HG03457 (cell line): ENCODE results near the gene TTC39B.
A peak's percentile ranks its signal among the peaks of the same experiment; 100 is the strongest.

Experiments used
- ATAC-seq: cut with Tn5 transposase; IDR thresholded peaks from one replicate; pipeline ENCODE4 v1.9.1; 2021; ENCODE audit warnings: moderate number of reproducible peaks; ENCODE audit not compliant: unreplicated experiment

The TTC39B gene

DNA sequence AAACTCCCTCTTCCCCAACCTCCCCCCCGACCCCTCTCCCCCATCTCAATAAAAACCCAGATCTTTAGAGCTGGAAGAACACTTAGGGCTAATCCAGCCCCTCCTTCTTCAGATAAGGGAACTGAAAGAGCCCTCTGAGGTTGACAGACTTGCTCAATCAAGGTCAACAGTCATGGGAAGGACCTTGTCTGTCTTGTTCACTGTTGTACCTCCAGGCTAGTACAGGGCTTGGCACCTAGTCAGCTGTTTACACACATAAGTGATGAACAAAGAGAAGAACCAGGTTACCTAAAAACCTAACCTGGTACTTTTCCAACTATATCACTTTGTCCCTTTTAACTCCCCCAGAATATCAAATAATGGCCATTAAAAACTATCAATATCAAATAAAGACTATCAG, 2.4 kb downstream of the TTC39B start:
- ATAC-seq, result peak; percentile 39

DNA sequence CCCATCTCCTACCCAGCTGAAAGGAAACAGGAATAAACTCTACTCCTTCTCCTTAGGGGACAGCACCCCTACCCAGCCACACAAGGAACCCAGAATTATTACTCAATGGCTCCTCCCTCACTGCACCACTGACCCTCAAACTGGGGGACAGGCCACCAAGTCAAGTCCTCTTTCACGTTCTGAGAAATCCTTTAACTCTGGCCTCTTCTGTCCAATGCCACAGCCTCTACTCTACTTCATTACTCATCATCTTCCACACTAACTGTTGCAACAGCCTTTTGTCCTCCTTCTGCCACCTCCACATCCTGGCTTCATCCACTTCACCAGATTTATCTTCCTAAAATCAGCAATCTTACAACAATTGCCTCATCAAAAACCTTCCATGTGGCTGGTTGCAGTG, 6.8 kb downstream of the TTC39B start:
- ATAC-seq, result no peak

DNA sequence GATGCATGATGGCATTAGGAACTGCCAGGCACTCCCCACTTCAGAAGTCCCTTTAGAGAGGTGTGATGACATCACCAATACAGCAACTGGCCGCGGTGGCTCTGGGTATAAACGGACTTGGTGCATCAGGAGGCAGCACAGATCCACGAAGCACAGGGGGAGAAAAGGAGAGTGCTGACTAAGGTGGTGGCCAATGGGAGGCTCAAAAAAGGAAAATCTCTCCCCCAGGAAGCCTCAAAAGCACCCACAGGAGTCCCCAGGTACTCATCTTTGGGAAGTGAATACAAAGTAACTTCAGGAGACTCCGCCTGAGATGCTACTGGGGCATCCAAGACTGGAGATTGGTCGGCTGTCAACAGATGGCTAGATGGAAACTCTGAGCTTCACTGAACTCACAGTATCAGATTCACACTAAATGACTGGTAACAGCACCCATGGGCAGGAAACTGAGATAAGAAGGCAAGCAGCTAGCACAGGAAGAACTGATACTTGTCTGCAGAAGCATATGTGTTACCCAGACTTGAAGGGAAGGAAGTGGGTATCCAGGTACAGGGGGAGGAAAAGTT, 7.6 kb downstream of the TTC39B start:
- peak; percentile 78 for ATAC-seq

DNA sequence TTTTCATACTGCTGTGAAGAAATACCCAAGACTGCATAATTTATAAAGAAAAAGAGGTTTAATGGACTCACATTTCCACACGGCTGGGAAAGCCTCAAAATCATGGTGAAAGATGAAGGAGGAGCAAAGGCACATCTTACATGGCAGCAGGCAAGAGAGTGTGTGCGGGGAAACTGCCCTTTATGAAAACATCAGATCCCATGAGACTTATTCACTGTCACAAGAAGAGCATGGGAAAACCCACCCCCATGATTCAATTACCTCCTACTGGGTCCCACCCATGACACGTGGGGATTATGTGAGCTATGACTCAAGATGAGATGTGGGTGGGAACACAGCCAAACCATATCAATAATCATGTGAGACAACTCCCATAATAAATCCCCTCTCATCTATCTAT, 8.7 kb downstream of the TTC39B start:
- no peak for ATAC-seq

DNA sequence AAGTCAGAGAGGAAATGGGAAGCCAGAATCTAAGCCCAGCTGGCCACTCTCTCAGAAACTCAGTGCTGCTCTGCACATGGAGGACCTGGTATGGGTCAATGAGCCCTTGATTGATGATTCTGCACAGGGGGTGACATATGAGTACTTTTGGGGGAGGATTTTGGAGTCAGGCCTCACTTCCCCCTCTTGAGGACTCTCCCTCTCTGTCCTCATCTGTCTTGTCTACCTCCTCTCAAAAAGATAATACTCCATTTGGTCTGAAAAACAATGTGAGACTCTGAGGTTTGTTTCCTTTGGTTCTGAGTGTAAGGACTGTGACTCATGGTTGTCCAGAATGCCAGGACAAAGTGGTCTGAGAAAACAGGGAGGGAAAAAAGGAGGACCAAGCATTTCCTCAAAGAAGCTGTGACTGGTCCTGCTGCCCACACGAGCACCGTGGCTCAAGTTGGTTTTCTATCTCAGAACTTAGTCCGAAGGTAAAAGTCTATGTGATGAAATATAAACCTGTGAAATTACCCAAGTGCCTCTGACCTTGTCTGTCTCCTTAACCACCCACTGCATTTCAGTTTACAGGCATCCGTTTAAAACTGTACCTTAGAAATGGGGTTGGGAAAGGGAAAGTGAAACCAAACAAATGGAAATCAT, 11.1 kb downstream of the TTC39B start:
- peak; percentile 31 for ATAC-seq

DNA sequence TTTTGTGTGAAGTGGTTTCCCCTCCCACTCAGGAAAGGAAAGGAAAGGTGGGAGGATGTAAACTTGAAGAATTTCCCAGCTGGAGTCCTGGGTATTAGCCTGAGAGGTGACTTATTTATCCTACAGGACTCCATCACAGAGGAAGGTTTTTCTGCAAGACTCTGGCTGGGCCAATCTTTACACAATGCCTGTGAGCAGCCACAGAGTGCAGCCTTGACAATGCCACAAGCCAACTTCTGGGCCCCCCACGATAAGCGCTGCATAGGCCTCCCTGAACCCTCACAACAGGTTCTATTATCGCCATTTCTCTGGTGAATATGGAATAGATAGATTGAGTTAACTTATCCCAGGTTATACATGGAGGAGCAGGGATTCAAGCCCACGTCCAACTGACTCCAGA, 12.4 kb downstream of the TTC39B start:
- no peak for ATAC-seq

DNA sequence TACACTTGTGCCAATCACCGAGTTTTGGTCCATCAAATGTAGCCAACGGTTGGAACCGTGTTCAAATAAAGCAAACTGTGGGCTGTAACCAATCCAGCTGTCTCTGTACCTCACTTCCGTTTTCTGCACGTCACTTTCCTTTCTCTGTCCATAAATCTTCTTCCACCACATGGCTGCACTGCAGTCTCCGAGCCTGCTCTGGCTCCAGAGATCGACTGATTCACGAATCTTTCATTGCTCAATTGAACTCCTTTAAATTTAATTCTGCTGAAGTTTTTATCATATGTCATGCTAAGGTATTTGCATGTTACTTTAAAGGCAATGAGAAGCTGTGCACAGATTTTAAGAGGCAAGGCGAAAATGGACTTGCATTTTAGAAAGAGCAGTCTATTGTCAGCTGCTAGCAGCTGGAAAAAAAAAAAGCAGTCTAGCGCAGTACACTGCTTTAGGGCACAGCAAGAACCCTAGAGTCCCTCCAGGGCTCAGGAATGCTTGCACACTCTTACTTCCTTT, 13.2 kb downstream of the TTC39B start:
- no peak for ATAC-seq

DNA sequence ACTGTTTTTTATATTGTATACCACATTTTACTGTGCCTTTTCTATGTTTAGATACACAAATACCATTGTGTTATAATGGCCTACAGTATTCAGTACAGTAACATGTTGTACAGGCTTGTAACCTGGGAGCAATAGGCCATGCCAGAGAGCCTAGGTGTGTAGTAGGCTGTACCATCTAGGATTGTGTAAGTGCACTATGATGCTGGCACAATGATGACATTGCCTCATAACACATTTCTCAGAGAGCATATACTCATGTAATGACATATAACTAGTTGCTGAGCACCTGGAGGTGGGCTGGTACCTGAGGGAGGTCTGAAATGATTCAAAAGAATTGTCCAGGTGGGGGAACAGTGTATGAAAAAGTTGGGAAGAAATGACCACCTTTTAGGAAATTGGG, 13.9 kb downstream of the TTC39B start:
- ATAC-seq, result no peak

DNA sequence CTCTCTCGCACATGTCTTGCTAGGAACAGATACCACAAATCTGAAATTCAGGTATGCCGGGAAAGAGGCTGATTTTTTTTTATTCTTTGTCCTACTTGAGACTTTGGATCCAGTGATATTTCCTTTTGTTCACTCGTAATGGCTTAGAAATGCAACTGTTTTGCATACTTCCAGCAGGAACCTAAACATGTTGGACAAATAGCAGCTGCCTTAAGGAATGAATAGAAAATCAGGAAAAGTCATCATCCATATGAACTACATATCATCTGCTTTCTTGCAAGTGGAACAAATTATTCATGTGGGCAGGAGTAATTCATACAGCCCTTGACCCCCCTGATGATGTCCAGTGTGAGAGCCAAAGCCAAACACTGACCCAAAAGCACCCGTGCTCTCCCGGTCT, 17.4 kb downstream of the TTC39B start:
- ATAC-seq, result no peak

DNA sequence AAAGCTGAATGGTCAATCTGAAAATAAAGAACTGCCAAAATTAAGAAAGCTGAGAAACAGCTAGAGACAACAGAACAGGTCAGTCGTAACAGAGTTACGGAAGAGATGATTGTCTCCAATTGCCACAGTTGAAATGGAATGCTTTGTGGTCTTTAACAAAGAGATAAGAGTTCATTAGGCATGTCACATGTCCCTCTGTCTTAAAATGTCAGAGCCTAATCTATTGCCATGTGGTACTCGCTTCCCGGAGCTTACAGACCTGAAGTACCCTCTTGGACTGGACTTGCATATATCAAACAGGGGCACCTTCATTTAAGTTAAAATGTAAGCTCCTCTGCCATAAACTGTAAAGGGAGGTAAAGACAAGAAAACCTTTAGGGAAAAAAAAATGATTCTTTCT, 19.7 kb downstream of the TTC39B start:
- no peak for ATAC-seq

DNA sequence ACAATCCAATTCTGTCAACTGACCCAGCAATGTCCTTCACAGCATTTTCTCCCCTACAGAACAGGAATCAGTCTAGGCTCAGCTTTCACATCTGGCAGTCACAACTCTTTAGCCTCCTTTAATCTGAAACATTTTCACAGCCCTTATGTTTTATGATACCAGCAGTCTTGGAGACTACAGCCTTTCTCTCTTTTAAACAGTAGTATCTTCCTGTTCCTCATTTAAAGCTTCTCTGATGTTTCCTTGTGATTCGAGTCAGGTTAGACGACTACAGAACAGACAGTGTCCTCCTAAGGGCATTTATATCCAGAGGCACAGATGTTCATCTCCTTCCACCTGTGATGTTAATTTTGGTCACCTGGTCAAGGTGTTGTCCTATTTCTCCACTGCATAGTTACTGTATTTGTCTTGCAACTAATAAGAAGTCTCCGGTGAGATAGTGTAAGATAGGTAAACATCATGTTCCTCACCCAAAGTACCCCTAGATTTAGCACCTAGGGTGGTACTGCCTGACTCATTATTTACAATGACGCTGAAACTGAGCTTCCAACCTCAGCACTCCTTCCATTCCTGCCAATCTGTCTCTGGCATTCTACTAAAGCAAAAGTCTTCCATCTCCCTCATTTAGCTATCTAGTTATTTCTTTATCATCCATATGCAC, 20.7 kb downstream of the TTC39B start:
- ATAC-seq, result no peak

DNA sequence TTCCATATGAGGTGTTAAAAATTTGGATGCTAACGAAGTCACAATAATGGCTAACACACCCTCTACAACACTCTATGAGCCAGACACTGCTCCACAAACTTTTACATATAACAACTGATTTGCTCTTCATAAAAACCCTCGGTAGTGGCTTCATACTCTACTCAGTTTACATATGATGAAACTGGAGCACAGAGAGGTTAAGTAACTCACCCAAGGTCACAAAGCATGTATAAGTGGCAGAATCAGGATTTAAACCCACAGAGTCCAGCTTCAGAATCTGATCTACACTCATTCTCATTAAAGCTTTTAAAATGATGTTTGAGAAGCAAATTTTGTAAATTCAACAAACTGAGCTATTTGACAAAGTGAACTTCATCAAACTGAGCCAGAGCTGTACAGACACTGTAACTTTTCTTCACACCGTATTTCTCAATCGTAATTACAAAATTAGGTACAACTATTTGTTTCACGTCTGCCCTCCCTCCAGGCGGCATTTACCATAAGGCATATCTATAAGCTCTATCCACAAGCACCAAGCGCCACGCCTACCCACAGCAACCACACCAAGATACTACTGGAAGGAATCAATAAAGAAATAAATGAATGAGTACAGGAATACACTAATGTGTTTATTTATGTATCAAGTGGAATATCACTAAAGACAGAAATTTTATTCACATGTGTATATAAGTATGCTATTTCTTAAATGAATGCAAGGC, 24.3 kb downstream of the TTC39B start:
- ATAC-seq, result no peak

DNA sequence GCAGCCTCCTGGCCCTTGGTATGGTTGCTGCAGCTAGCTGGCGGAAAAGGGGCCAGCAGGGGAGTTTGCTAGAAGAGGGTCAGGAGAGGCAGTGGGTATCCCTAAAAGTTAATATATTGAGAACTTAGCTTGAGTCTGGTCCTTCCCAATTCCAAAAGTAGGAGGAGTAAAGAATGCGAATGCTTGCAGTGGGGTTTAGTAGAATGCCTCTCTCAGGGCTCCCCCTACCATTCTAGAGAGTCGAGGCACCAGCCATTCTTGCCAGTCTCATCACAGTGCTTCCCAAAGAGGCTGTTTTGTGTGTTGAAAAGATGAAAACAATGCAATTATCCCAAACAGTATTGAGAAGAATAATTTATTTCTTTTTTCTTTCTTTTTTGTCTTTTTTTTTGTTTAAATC, 26.4 kb downstream of the TTC39B start:
- no peak for ATAC-seq

DNA sequence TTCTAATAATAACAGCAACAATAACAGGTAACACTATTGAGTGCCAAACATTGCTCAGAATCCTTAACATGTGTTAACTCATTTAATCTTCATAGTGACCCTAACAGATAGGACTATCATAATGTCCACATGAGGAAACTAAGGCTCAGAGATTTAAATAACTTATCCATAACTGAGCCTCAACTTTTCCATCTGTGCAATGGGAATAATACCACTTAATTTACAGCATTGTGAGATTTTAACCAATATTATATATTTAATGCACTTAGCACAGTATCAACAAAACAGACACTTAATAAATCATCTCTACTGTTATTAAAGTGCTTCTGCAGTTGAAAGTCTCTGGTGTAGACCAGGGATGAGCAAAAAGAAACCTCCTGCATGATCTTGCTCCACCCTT, 28.2 kb downstream of the TTC39B start:
- ATAC-seq, result no peak

DNA sequence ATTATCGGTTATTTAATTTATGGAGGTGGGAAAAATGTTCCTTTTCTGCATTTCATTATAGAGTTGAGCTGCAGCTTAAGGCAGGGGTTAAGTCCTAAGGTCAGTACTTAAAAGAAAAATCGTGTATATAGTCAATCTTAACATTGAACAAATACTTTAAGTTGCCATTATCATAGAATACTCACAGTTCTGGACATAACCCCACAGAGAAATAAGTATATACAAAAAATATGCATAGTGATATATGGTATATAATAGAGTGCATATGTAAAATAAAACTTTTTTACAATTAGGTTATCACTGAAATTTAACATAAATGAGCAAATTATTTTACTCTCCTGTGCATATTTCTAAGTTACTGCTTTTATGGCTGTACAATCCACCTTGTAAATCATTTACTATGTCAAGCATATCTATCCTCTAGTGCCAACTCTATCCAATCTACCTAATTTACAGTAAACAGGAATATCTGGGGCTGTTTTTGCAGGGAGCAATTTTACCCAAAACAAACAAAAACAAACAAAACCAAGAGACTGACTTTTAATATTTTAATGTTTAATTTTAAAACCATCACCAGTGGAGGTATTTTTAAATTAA, 28.8 kb downstream of the TTC39B start:
- no peak for ATAC-seq

DNA sequence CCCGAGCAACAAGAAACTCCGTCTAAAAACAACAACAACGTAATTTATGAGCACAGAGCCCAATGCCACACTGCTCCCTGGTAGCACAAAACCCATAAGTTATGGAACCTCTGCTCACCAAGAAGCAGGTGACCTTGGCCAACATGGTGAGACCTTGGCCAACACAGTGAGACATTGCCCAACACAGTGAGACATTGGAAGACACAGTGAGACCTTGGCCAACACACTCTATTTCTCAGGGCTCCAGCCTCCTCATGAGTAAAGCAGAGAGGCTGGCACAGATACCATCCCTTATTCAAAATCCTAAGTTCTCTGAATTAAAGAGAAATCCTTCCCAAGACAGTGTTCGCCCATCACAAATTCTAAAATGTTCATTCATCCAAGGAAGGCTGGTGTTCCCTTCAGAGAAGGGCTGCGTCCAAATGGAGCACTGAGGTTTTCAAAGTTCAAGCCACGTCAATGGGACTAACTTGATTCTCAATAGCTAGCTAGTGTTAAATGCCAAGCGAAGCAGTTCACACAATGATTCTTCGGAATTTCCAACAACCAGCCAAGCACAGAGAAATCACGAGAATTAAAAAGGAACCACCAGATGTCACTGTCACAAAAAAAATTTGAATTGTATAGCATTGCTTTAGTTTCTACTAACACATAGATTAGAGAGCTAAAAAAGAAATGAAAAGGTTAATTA, 29.5 kb downstream of the TTC39B start:
- ATAC-seq, result no peak

DNA sequence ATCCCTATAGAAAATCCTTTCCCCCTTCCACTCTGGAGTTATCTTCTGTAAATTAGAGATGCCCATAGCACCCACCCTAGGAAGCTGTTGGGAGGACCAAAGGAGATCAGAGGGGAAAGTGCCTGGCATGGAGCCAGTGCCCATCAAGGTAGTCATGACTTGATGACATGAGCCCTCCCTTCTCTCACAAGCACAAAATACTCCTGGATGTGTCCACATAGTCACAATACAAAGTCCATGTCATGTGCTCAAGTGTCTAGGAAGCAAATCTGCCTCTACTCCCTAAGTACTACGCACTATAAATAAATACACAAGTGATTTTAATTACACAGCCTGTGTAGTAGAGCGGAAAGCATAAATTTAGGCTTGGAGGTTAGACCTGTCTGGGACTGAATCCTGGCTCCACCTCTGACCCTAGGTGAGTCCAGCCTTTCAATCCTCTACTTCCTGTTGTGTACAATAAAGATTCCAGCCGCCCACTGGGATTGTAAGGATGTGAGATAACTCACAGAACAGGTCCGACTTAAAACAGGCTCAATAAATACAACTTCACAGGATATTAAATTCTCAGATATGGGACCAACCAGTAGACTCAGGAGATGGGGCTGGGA, 30.6 kb downstream of the TTC39B start:
- no peak for ATAC-seq

DNA sequence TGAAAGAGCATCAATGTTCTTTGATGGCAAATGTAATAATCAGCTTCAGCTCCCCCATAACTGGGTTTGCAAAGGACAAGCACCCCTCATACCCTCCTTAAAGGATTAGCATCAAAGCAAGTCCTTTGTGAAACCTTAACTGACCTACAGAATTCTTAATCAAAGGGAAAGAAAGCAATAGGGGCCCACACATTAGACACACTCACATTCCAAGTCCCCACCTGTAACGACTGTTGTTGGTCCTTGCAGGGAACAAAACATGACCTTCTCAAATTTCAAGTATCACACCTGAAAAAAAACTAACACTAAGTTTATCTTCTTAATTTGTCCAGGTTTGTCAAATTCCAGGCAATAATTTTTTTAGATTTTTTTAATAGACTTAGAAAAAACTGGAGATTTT, 32.6 kb downstream of the TTC39B start:
- ATAC-seq, result no peak

DNA sequence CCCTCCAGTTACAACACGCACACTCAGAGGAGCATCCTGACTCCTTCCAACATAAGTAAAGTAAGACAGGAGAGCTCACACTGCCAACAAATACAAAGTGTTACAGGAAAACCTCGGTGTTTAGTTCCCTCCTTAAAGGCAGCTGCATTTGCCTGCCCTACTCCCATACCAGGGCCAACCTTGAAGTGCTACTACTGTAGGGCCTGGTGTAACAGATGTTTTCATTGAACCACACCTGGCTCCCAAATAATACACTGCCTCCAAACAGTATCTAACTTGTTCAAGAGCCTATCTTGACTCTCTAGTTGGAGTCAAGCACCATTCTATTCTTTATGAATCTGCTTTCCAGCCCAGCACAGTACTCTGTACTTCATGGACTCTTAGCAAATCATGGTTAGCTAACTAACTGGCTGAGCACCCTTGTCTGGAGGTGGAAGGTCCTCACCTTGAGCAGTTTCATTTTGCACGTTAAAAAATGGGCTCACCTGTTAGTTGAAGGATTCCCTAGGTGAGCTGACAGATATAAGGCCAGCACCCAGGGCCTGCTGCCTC, 34.6 kb downstream of the TTC39B start:
- no peak for ATAC-seq

DNA sequence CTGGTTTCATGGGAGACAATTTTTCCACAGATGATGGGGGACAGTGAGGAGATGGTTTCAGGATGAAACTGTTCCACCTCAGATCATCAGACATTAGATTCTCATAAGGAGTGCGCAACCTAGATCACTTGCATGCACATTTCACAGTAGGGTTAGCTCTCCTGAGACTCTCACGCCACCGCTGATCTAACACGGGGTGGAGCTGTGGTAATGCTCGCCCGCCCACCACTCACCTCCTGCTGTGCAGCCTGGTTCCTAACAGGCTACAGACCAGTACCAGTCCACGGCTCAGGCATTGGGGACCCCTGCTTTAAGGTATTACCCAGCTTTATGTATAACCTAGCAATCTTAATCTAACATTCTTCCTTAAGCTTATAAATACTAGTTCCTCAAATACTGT, 35.6 kb downstream of the TTC39B start:
- ATAC-seq, result no peak
